GM12892 (cell line): ENCODE data around the gene SFMBT1.

Source experiments
- POLR2A ChIP-seq: IDR thresholded peaks from 2 replicates; pipeline ENCODE4 v1.6.1; 2011; ENCODE audit warnings: low read depth, low read length, control low read depth
- POLR2AphosphoS5 ChIP-seq: IDR thresholded peaks from 2 replicates; pipeline ENCODE4 v1.6.1; 2011; ENCODE audit warnings: low read depth, low read length, control low read depth

DNA sequence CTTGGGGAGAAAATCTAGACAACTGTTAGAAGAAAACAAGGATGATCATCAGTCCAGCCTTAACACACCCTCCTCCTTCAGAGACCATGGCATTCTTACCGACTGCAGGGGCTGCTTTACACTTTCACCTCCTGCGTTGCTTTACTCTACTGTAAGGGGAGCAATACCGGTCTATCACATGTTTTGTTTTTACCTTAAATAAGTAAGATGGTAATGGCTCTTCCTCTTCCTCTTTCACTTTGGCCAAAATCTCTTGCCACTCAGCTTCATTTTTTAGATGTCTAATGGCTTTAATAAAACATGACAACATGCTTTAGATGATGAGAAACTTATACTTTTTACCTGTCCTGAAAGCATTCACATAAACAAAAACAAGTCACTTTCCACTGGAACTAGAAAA is 115.1 kb downstream of the SFMBT1 start:
- TF ChIP-seq POLR2A (no peak), POLR2AphosphoS5 (no peak)
